Subcutaneous adipose tissue (tissue), 4 donors: ENCODE results near the gene C6orf58. TPM values are rescaled to one million over a fixed set of nuclear protein-coding genes. Genes with fewer than 3 reads are reported as not detected.

Source experiments
- CTCF ChIP-seq: fragments of 450-650 bp; IDR thresholded peaks from one replicate; pipeline ENCODE4 v1.5.1; 2016; ENCODE audit warnings: low read depth, mild to moderate bottlenecking, control low read depth, antibody characterized with exemption, moderate library complexity
- total RNA-seq, 4 donors: library from RNA; depleted of rRNA; stranded (reverse); fragments of >200 nt; gene quantifications; one replicate each; pipeline ENCODE4 v1.1.0, GENCODE V29; 2016

The C6orf58 gene
- not detected for total RNA-seq

- no peak for TF ChIP-seq CTCF
Measured at GRCh38 chr6:127576874-127577273, at the start of gene C6orf58. TSS of gene C6orf58 (plus strand) at chr6:127577174. CDS start at chr6:127577186, 12 bp downstream.

GRCh38 chr6:127533011-127533410 lies 44.0 kb upstream of the C6orf58 start:
- TF ChIP-seq CTCF: no peak

- TF ChIP-seq CTCF: no peak
Measured at GRCh38 chr6:127533736-127534135, 43.2 kb upstream of the C6orf58 start.

- TF ChIP-seq CTCF: no peak
Measured at GRCh38 chr6:127538750-127539264, 38.2 kb upstream of the C6orf58 start.

GRCh38 chr6:127539272-127539671 lies 37.7 kb upstream of the C6orf58 start:
- TF ChIP-seq CTCF: no peak

- TF ChIP-seq CTCF: no peak
Measured at GRCh38 chr6:127547215-127547614, 29.8 kb upstream of the C6orf58 start.

GRCh38 chr6:127547904-127548649 lies 28.9 kb upstream of the C6orf58 start:
- TF ChIP-seq CTCF: no peak
